OCI-LY1 (cell line): ENCODE results near the gene SPOUT1.

Experiments used
- EZH2 ChIP-seq: fragments of 200-600 bp; sonication (generic), shearing (Covaris generic); IDR thresholded peaks from 2 replicates; pipeline ENCODE4 v1.8.0; 2017; ENCODE audit warnings: borderline replicate concordance, mixed run types, mild to moderate bottlenecking, antibody characterized with exemption, low read length, moderate library complexity, mixed read lengths
- TF ChIP-seq, protein P1 (sequence below): fragments of 200-600 bp; sonication (generic), shearing (Covaris generic); IDR thresholded peaks from 2 replicates; pipeline ENCODE4 v1.5.1; 2017; ENCODE audit warnings: mild to moderate bottlenecking, antibody characterized with exemption, low read length, moderate library complexity, mixed read lengths

DNA sequence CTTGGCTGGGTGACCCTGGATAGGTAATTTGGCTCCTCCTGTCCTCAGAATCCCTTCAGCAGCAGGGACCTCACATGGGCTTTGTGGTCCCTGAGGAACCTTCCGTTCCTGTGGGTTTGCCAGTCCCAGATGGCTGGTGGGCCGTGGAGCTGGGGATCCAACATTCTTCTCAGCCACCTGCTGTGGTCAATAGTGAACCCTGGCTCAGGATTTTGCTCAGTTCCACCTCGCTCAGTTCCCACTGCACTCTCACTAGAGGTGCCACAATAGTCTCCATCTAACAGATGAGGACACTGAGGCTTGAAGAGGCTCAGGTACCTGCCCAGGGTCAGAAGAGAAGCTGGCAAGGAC, 17.1 kb upstream of the SPOUT1 start:
- no peak for TF ChIP-seq EZH2
- TF ChIP-seq, protein P1, sequence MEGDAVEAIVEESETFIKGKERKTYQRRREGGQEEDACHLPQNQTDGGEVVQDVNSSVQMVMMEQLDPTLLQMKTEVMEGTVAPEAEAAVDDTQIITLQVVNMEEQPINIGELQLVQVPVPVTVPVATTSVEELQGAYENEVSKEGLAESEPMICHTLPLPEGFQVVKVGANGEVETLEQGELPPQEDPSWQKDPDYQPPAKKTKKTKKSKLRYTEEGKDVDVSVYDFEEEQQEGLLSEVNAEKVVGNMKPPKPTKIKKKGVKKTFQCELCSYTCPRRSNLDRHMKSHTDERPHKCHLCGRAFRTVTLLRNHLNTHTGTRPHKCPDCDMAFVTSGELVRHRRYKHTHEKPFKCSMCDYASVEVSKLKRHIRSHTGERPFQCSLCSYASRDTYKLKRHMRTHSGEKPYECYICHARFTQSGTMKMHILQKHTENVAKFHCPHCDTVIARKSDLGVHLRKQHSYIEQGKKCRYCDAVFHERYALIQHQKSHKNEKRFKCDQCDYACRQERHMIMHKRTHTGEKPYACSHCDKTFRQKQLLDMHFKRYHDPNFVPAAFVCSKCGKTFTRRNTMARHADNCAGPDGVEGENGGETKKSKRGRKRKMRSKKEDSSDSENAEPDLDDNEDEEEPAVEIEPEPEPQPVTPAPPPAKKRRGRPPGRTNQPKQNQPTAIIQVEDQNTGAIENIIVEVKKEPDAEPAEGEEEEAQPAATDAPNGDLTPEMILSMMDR = no peak
